ENCODE data around the gene KCNB1.

DNA sequence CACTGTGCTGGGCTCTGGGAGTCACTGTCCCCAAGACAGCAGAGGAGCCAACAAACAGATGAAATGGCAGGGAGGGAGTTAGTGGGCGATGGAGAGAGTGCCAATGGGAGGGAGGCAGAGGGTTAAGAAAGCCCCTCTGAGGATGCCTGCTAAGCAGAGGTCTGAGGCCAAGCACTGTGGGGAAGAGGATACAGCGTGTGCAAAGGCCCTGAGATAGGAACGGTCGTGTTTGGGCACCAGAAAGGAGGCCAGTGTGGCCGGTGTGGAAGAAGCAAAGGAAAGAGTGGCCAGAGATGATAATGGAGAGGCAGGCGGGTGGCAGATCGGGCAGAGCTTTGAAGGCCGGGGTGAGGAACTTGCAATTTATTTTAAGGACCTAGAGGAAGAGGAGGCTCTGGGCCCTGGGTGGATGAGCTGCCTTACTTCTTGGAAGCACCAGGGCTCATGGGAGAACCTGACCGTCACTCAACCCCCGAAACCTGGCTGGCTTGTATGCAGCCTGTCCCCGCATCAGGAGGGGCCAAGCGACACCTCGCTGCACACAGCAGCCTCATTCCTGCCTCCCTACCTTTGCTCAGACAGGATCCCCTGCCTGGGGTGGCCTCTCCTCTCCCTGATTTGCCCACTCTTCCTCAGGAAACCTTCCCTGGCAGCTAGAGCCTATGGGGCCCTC is 73.0 kb downstream of the KCNB1 start:
- TF ChIP-seq, protein P1, sequence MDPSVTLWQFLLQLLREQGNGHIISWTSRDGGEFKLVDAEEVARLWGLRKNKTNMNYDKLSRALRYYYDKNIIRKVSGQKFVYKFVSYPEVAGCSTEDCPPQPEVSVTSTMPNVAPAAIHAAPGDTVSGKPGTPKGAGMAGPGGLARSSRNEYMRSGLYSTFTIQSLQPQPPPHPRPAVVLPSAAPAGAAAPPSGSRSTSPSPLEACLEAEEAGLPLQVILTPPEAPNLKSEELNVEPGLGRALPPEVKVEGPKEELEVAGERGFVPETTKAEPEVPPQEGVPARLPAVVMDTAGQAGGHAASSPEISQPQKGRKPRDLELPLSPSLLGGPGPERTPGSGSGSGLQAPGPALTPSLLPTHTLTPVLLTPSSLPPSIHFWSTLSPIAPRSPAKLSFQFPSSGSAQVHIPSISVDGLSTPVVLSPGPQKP (IDR thresholded peaks at IDR 0.05; ENCODE audit: borderline replicate concordance, low read depth, low read length): no peak
- no peak for TF ChIP-seq MXI1 (IDR thresholded peaks at IDR 0.05; ENCODE audit: borderline replicate concordance, low read depth, low read length)
- no peak for TF ChIP-seq POLR2A (IDR thresholded peaks at IDR 0.05; ENCODE audit: low read depth, low read length)
- TF ChIP-seq, protein P2, sequence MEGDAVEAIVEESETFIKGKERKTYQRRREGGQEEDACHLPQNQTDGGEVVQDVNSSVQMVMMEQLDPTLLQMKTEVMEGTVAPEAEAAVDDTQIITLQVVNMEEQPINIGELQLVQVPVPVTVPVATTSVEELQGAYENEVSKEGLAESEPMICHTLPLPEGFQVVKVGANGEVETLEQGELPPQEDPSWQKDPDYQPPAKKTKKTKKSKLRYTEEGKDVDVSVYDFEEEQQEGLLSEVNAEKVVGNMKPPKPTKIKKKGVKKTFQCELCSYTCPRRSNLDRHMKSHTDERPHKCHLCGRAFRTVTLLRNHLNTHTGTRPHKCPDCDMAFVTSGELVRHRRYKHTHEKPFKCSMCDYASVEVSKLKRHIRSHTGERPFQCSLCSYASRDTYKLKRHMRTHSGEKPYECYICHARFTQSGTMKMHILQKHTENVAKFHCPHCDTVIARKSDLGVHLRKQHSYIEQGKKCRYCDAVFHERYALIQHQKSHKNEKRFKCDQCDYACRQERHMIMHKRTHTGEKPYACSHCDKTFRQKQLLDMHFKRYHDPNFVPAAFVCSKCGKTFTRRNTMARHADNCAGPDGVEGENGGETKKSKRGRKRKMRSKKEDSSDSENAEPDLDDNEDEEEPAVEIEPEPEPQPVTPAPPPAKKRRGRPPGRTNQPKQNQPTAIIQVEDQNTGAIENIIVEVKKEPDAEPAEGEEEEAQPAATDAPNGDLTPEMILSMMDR (conservative IDR thresholded peaks at IDR 0.05; ENCODE audit: low read depth, low read length): no peak
- TF ChIP-seq RFX5 (IDR thresholded peaks at IDR 0.05; ENCODE audit: low read depth, low read length): no peak
- TF ChIP-seq SMC3 (IDR thresholded peaks at IDR 0.05; ENCODE audit: low read depth, low read length): no peak
- TF ChIP-seq, protein P3, sequence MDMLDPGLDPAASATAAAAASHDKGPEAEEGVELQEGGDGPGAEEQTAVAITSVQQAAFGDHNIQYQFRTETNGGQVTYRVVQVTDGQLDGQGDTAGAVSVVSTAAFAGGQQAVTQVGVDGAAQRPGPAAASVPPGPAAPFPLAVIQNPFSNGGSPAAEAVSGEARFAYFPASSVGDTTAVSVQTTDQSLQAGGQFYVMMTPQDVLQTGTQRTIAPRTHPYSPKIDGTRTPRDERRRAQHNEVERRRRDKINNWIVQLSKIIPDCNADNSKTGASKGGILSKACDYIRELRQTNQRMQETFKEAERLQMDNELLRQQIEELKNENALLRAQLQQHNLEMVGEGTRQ (IDR thresholded peaks at IDR 0.05; ENCODE audit: low read depth, low read length): no peak

All from IMR-90 (cell line).